ENCODE data around the gene TMOD1.
A peak's percentile ranks its signal among the peaks of the same experiment; 100 is the strongest.

The TMOD1 gene

DNA sequence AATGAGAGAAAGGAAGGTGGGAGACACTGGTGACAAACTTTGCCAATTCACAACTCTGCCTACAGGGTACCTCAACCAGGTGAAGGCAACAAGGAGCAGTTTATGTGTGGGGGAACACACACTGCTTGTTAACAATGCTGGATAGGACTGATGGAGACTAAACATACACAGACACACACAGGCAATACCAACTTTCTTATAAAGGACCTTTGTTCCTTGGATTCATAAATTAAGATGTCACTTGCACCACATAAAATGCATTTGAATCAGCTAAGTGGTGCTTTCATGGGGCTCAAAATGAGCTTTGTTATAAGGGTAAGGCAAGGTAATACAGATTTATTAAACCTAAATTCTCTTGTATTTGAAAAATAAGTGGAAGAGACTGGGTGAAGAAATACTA lies 127.7 kb downstream of the TMOD1 start:
- peaks cover 8% of the 10 kb centered on the region for H3K4me1 ChIP-seq (ENCODE audit: control insufficient read depth, insufficient read depth, low read depth, low read length)
- H3K9me3 ChIP-seq (ENCODE audit: control insufficient read depth, low read length): no peaks in the 10 kb centered on the region
- no peak overlapping the region for H2BK12ac ChIP-seq (ENCODE audit: low read length in 2 of 2)
- no peak overlapping the region for H3K9ac ChIP-seq (ENCODE audit: low read length)
- DNase-seq: no peak
- no peak overlapping the region for H3K23ac ChIP-seq (ENCODE audit: low read length in 2 of 2)
- H3K4me2 ChIP-seq (ENCODE audit: low read length, poor library complexity, severe bottlenecking): no peak overlapping the region
- H3K27me3 ChIP-seq (ENCODE audit: control insufficient read depth in 1 of 2, insufficient read depth in 1 of 2, low read length in 2 of 2): no peaks in the 10 kb centered on the region
- H2BK120ac ChIP-seq (ENCODE audit: low read depth, low read length): no peak overlapping the region
- peaks cover 1 to 19% of the 10 kb centered on the region in 2 experiments for H3K36me3 ChIP-seq (ENCODE audit: control insufficient read depth in 1 of 2, insufficient read depth in 2 of 2, low read depth in 1 of 2, low read length in 2 of 2)
- no peak overlapping the region for H3K4me3 ChIP-seq (ENCODE audit: insufficient read depth in 1 of 2, low read depth in 1 of 2, low read length in 2 of 2)
- no peak overlapping the region for H2AFZ ChIP-seq (ENCODE audit: low read depth, low read length)
- no peak overlapping the region for H3K4ac ChIP-seq (ENCODE audit: low read depth in 1 of 2, low read length in 2 of 2)
- H2AK5ac ChIP-seq (ENCODE audit: low read length, severe bottlenecking): no peak overlapping the region
- no peak overlapping the region for H4K91ac ChIP-seq (ENCODE audit: low read length)
- H3K18ac ChIP-seq (ENCODE audit: low read depth in 1 of 2, low read length in 2 of 2): no peak overlapping the region
- no peak overlapping the region for H3K27ac ChIP-seq (ENCODE audit: low read length, poor library complexity, severe bottlenecking)
- no peak overlapping the region for H2BK15ac ChIP-seq (ENCODE audit: low read depth, poor library complexity, severe bottlenecking)
- no peak overlapping the region for H3K14ac ChIP-seq (ENCODE audit: low read length in 2 of 2)
- no peak overlapping the region for H2BK5ac ChIP-seq (ENCODE audit: low read depth, low read length, poor library complexity, severe bottlenecking)
- no peak overlapping the region for H4K8ac ChIP-seq (ENCODE audit: low read length)
- peaks cover 27% of the 10 kb centered on the region for H3K79me1 ChIP-seq (replicated peaks; ENCODE audit: low read length, poor library complexity, severe bottlenecking)

GRCh38 chr9:97630591-97630990 lies 129.1 kb downstream of the TMOD1 start:
- no peak overlapping the region for H3K9ac ChIP-seq (ENCODE audit: low read length)
- H3K9me3 ChIP-seq (ENCODE audit: control insufficient read depth, low read length): no peaks in the 10 kb centered on the region
- H3K4me2 ChIP-seq (ENCODE audit: low read length, poor library complexity, severe bottlenecking): no peak overlapping the region
- H2BK120ac ChIP-seq (ENCODE audit: low read depth, low read length): no peak overlapping the region
- no peak for DNase-seq
- H2BK15ac ChIP-seq (ENCODE audit: low read depth, poor library complexity, severe bottlenecking): no peak overlapping the region
- H3K4ac ChIP-seq (ENCODE audit: low read depth in 1 of 2, low read length in 2 of 2): no peak overlapping the region
- peaks cover 10% of the 10 kb centered on the region for H3K4me1 ChIP-seq (ENCODE audit: control insufficient read depth, insufficient read depth, low read depth, low read length)
- no peak overlapping the region for H2BK5ac ChIP-seq (ENCODE audit: low read depth, low read length, poor library complexity, severe bottlenecking)
- H2BK12ac ChIP-seq (ENCODE audit: low read length in 2 of 2): no peak overlapping the region
- H3K14ac ChIP-seq (ENCODE audit: low read length in 2 of 2): no peak overlapping the region
- no peak overlapping the region for H2AFZ ChIP-seq (ENCODE audit: low read depth, low read length)
- H3K4me3 ChIP-seq (ENCODE audit: insufficient read depth in 1 of 2, low read depth in 1 of 2, low read length in 2 of 2): no peak overlapping the region
- H3K23ac ChIP-seq (ENCODE audit: low read length in 2 of 2): no peak overlapping the region
- peaks cover 22% of the 10 kb centered on the region for H3K79me1 ChIP-seq (replicated peaks; ENCODE audit: low read length, poor library complexity, severe bottlenecking)
- no peak overlapping the region for H3K27ac ChIP-seq (ENCODE audit: low read length, poor library complexity, severe bottlenecking)
- no peaks in the 10 kb centered on the region for H3K27me3 ChIP-seq (ENCODE audit: control insufficient read depth in 1 of 2, insufficient read depth in 1 of 2, low read length in 2 of 2)
- no peak overlapping the region for H2AK5ac ChIP-seq (ENCODE audit: low read length, severe bottlenecking)
- H3K18ac ChIP-seq (ENCODE audit: low read depth in 1 of 2, low read length in 2 of 2): no peak overlapping the region
- no peak overlapping the region for H4K91ac ChIP-seq (ENCODE audit: low read length)
- H3K36me3 ChIP-seq (ENCODE audit: control insufficient read depth in 1 of 2, insufficient read depth in 2 of 2, low read depth in 1 of 2, low read length in 2 of 2): peaks cover 0 to 4% of the 10 kb centered on the region in 2 experiments
- H4K8ac ChIP-seq (ENCODE audit: low read length): no peak overlapping the region

- WGBS: under 1% methylated on average over 27 of the region's 27 CpGs
- Histone ChIP-seq H3K4me2 (ENCODE audit: low read length, poor library complexity, severe bottlenecking) (peak overlapping the region; percentile 91), H3K23ac (ENCODE audit: low read length in 2 of 2) (peak overlapping the region in 1 of 2 experiments; percentile 79), H2AFZ (ENCODE audit: low read depth, low read length) (no peak overlapping the region), H3K18ac (ENCODE audit: low read depth in 1 of 2, low read length in 2 of 2) (peak overlapping the region; percentile 65 to 95), H3K27me3 (ENCODE audit: control insufficient read depth in 1 of 2, insufficient read depth in 1 of 2, low read length in 2 of 2) (no peaks in the 10 kb centered on the region), H2BK15ac (ENCODE audit: low read depth, poor library complexity, severe bottlenecking) (peak overlapping the region; percentile 48), H2BK120ac (ENCODE audit: low read depth, low read length) (no peak overlapping the region), H2BK12ac (ENCODE audit: low read length in 2 of 2) (no peak overlapping the region), H3K36me3 (ENCODE audit: control insufficient read depth in 1 of 2, insufficient read depth in 2 of 2, low read depth in 1 of 2, low read length in 2 of 2) (no peaks in the 10 kb centered on the region), H3K4ac (ENCODE audit: low read depth in 1 of 2, low read length in 2 of 2) (peak overlapping the region in 1 of 2 experiments; percentile 88), H3K14ac (ENCODE audit: low read length in 2 of 2) (peak overlapping the region in 1 of 2 experiments; percentile 41), H3K27ac (ENCODE audit: low read length, poor library complexity, severe bottlenecking) (peak overlapping the region; percentile 97), H3K4me3 (ENCODE audit: insufficient read depth in 1 of 2, low read depth in 1 of 2, low read length in 2 of 2) (peak overlapping the region; percentile 97 to 100), H4K91ac (ENCODE audit: low read length) (peak overlapping the region; percentile 50), H2AK5ac (ENCODE audit: low read length, severe bottlenecking) (no peak overlapping the region), H3K79me1 (replicated peaks; ENCODE audit: low read length, poor library complexity, severe bottlenecking) (peaks cover 17% of the 10 kb centered on the region), H2BK5ac (ENCODE audit: low read depth, low read length, poor library complexity, severe bottlenecking) (peak overlapping the region; percentile 82), H4K8ac (ENCODE audit: low read length) (peak overlapping the region; percentile 90), H3K9me3 (ENCODE audit: control insufficient read depth, low read length) (no peaks in the 10 kb centered on the region), H3K9ac (ENCODE audit: low read length) (peak overlapping the region; percentile 97), H3K4me1 (ENCODE audit: control insufficient read depth, insufficient read depth, low read depth, low read length) (peaks cover 10% of the 10 kb centered on the region)
- peak; percentile 90 for DNase-seq
Observed at GRCh38 chr9:97632248-97632984, 130.9 kb downstream of the TMOD1 start.

GRCh38 chr9:97632985-97633858 lies 131.8 kb downstream of the TMOD1 start, which contains the start of the genes NCBP1 and TSTD2:
Gene NCBP1, plus strand, starts transcription at chr9:97633821. Its CDS starts 61 bp downstream, at chr9:97633882.
Gene TSTD2, minus strand, starts transcription at chr9:97633368. Its CDS starts 5,806 bp downstream, at chr9:97627562.
- peak within 1 kb of the TSS; percentile 89 for H2BK15ac ChIP-seq (ENCODE audit: low read depth, poor library complexity, severe bottlenecking)
- H3K4me3 ChIP-seq (ENCODE audit: insufficient read depth in 1 of 2, low read depth in 1 of 2, low read length in 2 of 2): peak within 1 kb of the TSS; percentile 97 to 100
- H3K27me3 ChIP-seq (ENCODE audit: control insufficient read depth in 1 of 2, insufficient read depth in 1 of 2, low read length in 2 of 2): no peaks in the 10 kb centered on the region
- H4K8ac ChIP-seq (ENCODE audit: low read length): peak within 1 kb of the TSS; percentile 92
- peaks cover 13% of the 10 kb centered on the region for H3K79me1 ChIP-seq (replicated peaks; ENCODE audit: low read length, poor library complexity, severe bottlenecking)
- peak within 1 kb of the TSS; percentile 97 for H3K27ac ChIP-seq (ENCODE audit: low read length, poor library complexity, severe bottlenecking)
- H3K23ac ChIP-seq (ENCODE audit: low read length in 2 of 2): peak within 1 kb of the TSS; percentile 79 to 98
- H2BK120ac ChIP-seq (ENCODE audit: low read depth, low read length): peak within 1 kb of the TSS; percentile 68
- peak within 1 kb of the TSS; percentile 91 for H3K4me2 ChIP-seq (ENCODE audit: low read length, poor library complexity, severe bottlenecking)
- H2BK12ac ChIP-seq (ENCODE audit: low read length in 2 of 2): peak within 1 kb of the TSS in 1 of 2 experiments; percentile 49
- peak within 1 kb of the TSS; percentile 96 to 97 for H3K4ac ChIP-seq (ENCODE audit: low read depth in 1 of 2, low read length in 2 of 2)
- peak within 1 kb of the TSS; percentile 89 for H2BK5ac ChIP-seq (ENCODE audit: low read depth, low read length, poor library complexity, severe bottlenecking)
- peaks cover 10% of the 10 kb centered on the region for H3K4me1 ChIP-seq (ENCODE audit: control insufficient read depth, insufficient read depth, low read depth, low read length)
- DNase-seq: peak; percentile 99
- H2AK5ac ChIP-seq (ENCODE audit: low read length, severe bottlenecking): peak within 1 kb of the TSS; percentile 56
- peak within 1 kb of the TSS; percentile 50 for H4K91ac ChIP-seq (ENCODE audit: low read length)
- WGBS: under 1% methylated on average over 74 of the region's 83 CpGs
- peak within 1 kb of the TSS in 1 of 2 experiments; percentile 96 for H3K14ac ChIP-seq (ENCODE audit: low read length in 2 of 2)
- H3K9me3 ChIP-seq (ENCODE audit: control insufficient read depth, low read length): no peaks in the 10 kb centered on the region
- H3K36me3 ChIP-seq (ENCODE audit: control insufficient read depth in 1 of 2, insufficient read depth in 2 of 2, low read depth in 1 of 2, low read length in 2 of 2): no peaks in the 10 kb centered on the region
- H3K9ac ChIP-seq (ENCODE audit: low read length): peak within 1 kb of the TSS; percentile 97
- H3K18ac ChIP-seq (ENCODE audit: low read depth in 1 of 2, low read length in 2 of 2): peak within 1 kb of the TSS; percentile 98 to 99
- H2AFZ ChIP-seq (ENCODE audit: low read depth, low read length): peak within 1 kb of the TSS; percentile 91

Data from mesenchymal stem cell (in vitro differentiated cells and primary cell).